ENCODE measurements around the gene SH2D1B. TPM values are rescaled to one million over a fixed set of nuclear protein-coding genes. Genes with fewer than 3 reads are reported as not detected.

SH2D1B gene
- total RNA-seq, 1 experiment from 2014 or later, result 0.04 TPM

DNA sequence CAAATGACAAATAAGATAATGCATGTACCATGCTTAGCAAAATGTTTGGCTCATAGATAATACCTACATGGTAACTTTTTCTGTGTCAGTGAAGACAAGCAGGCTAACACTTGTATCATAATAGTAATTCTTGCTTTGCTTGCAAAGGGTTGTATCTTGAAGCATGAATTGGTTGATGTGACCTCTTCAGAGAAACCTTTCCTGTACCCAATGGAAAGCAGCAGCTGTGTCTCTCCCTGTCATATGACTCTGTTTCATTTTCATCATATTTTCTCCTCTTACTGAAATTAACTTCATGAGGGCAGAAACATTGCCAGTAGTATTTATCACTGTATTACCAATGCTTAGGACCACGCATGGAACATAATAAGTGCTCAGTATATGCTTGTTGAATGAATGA lies 4.4 kb downstream of the SH2D1B start:
- ChIA-PET POLR2A (ENCODE audit: unreplicated experiment) (interaction anchor here (0.6 kb wide), 1 partner anchor 11 kb away, joined by 12 read pairs; no protein-coding TSS in a partner anchor), CTCF (interaction anchor here (1.1 kb wide), 1 partner anchor 370 kb away, joined by 4 read pairs; no protein-coding TSS in a partner anchor)
- no peaks in the 10 kb centered on the region for H4K20me1 ChIP-seq (ENCODE audit: low read length)
- H3K27me3 ChIP-seq (ENCODE audit: low read length), result no peaks in the 10 kb centered on the region
- no peak overlapping the region for H3K9ac ChIP-seq (ENCODE audit: low read length)
- intact Hi-C loops (cut with micrococcal nuclease), result no loop called here
- H3K27ac ChIP-seq (ENCODE audit: low read length), result no peak overlapping the region
- H3K4me1 ChIP-seq (ENCODE audit: insufficient read depth, low read length), result peaks cover 25% of the 10 kb centered on the region
- H3F3A ChIP-seq (ENCODE audit: low read length, unreplicated experiment), result no peaks in the 10 kb centered on the region
- ATAC-seq, result no peak
- DNase-seq, result no peak
- TF ChIP-seq EZH2 (IDR thresholded peaks at IDR 0.05; ENCODE audit: low read length, unreplicated experiment), result no peak
- no peak for TF ChIP-seq EZH2phosphoT487 (IDR thresholded peaks at IDR 0.05; ENCODE audit: borderline replicate concordance, low read length)
- TF ChIP-seq, protein P1, sequence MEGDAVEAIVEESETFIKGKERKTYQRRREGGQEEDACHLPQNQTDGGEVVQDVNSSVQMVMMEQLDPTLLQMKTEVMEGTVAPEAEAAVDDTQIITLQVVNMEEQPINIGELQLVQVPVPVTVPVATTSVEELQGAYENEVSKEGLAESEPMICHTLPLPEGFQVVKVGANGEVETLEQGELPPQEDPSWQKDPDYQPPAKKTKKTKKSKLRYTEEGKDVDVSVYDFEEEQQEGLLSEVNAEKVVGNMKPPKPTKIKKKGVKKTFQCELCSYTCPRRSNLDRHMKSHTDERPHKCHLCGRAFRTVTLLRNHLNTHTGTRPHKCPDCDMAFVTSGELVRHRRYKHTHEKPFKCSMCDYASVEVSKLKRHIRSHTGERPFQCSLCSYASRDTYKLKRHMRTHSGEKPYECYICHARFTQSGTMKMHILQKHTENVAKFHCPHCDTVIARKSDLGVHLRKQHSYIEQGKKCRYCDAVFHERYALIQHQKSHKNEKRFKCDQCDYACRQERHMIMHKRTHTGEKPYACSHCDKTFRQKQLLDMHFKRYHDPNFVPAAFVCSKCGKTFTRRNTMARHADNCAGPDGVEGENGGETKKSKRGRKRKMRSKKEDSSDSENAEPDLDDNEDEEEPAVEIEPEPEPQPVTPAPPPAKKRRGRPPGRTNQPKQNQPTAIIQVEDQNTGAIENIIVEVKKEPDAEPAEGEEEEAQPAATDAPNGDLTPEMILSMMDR (conservative IDR thresholded peaks at IDR 0.05; ENCODE audit: low read depth, low read length), result no peak
- H3K9me3 ChIP-seq (ENCODE audit: low read length), result no peaks in the 10 kb centered on the region
- H3K4me2 ChIP-seq (ENCODE audit: low read length), result no peak overlapping the region
- no peaks in the 10 kb centered on the region for H3K36me3 ChIP-seq (ENCODE audit: low read depth, low read length)
- H3K79me2 ChIP-seq (ENCODE audit: low read length), result no peaks in the 10 kb centered on the region
- no peaks in the 10 kb centered on the region for H3K9me2 ChIP-seq (replicated peaks; ENCODE audit: low read length)
- no peak overlapping the region for H3K4me3 ChIP-seq (ENCODE audit: low read length)
- H2AFZ ChIP-seq (ENCODE audit: low read length), result no peak overlapping the region
- no TSS peak for BruUV-seq (replicated peaks)

DNA sequence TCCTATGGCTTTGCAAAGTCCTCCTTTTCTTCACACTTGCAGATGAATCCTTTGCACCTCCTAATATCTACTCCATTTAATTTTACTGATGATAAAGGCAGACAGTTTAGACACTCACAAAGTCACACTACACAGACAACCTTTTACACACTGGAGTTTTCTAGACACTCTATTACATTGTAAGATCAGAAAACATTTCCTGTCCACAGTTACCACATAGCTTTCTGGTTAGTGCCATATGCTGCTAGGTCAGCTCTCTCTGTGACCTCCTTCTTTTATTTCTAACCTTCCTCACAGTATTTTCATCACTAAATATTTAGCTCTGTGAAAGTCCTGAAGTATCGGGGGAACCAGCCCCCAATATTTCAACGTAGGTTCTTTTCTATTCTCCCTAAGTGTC lies 5.1 kb downstream of the SH2D1B start:
- Histone ChIP-seq H3K4me1 (ENCODE audit: insufficient read depth, low read length) (peaks cover 22% of the 10 kb centered on the region), H3K27me3 (ENCODE audit: low read length) (no peaks in the 10 kb centered on the region), H3K36me3 (ENCODE audit: low read depth, low read length) (no peaks in the 10 kb centered on the region), H3K27ac (ENCODE audit: low read length) (no peak overlapping the region), H3K9ac (ENCODE audit: low read length) (no peak overlapping the region), H3K79me2 (ENCODE audit: low read length) (no peaks in the 10 kb centered on the region), H3K9me3 (ENCODE audit: low read length) (no peaks in the 10 kb centered on the region), H3F3A (ENCODE audit: low read length, unreplicated experiment) (no peaks in the 10 kb centered on the region), H4K20me1 (ENCODE audit: low read length) (no peaks in the 10 kb centered on the region), H3K9me2 (replicated peaks; ENCODE audit: low read length) (no peaks in the 10 kb centered on the region), H3K4me2 (ENCODE audit: low read length) (no peak overlapping the region), H2AFZ (ENCODE audit: low read length) (no peak overlapping the region), H3K4me3 (ENCODE audit: low read length) (no peak overlapping the region)
- TF ChIP-seq EZH2 (IDR thresholded peaks at IDR 0.05; ENCODE audit: low read length, unreplicated experiment), result no peak
- TF ChIP-seq EZH2phosphoT487 (IDR thresholded peaks at IDR 0.05; ENCODE audit: borderline replicate concordance, low read length), result no peak
- TF ChIP-seq, protein P1 (conservative IDR thresholded peaks at IDR 0.05; ENCODE audit: low read depth, low read length), result no peak
- ChIA-PET POLR2A (ENCODE audit: unreplicated experiment) (no interaction called here), CTCF (interaction anchor here (1.1 kb wide), 1 partner anchor 370 kb away, joined by 4 read pairs; no protein-coding TSS in a partner anchor)
- BruUV-seq (replicated peaks), result no TSS peak
- no peak for DNase-seq
- intact Hi-C loops (cut with micrococcal nuclease), result no loop called here
- no peak for ATAC-seq

DNA sequence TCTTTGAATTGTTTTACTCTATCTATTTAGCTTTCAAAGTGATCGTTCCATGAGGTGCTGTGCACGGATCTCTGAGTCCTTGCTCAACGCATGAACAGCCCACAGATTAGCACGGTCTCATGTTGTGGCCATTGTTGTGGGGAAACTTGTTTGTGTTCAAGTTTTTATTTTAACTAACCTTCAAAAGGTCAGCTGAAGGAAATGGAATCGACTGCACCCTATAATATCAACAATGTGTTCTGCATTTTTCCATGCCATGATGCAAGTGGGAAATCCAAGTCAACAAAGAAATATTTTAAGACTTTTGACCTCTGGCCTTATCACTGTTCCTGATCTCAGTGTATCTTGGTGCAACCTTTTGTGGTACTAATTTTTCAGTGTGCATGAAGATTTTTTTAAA lies 6.1 kb downstream of the SH2D1B start:
- Histone ChIP-seq H3K9me3 (ENCODE audit: low read length) (no peaks in the 10 kb centered on the region), H3K27ac (ENCODE audit: low read length) (no peak overlapping the region), H3K79me2 (ENCODE audit: low read length) (no peaks in the 10 kb centered on the region), H4K20me1 (ENCODE audit: low read length) (no peaks in the 10 kb centered on the region), H3K36me3 (ENCODE audit: low read depth, low read length) (no peaks in the 10 kb centered on the region), H3K4me1 (ENCODE audit: insufficient read depth, low read length) (peaks cover 20% of the 10 kb centered on the region), H3K4me3 (ENCODE audit: low read length) (no peak overlapping the region), H3K4me2 (ENCODE audit: low read length) (no peak overlapping the region), H3F3A (ENCODE audit: low read length, unreplicated experiment) (no peaks in the 10 kb centered on the region), H2AFZ (ENCODE audit: low read length) (no peak overlapping the region), H3K27me3 (ENCODE audit: low read length) (no peaks in the 10 kb centered on the region), H3K9ac (ENCODE audit: low read length) (no peak overlapping the region), H3K9me2 (replicated peaks; ENCODE audit: low read length) (no peaks in the 10 kb centered on the region)
- intact Hi-C loops (cut with micrococcal nuclease), result no loop called here
- no TSS peak for BruUV-seq (replicated peaks)
- ATAC-seq (no peak), DNase-seq (no peak)
- ChIA-PET CTCF (no interaction called here), POLR2A (ENCODE audit: unreplicated experiment) (interaction anchor here (0.6 kb wide), 1 partner anchor 13 kb away, joined by 3 read pairs; no protein-coding TSS in a partner anchor)
- TF ChIP-seq, protein P1 (conservative IDR thresholded peaks at IDR 0.05; ENCODE audit: low read depth, low read length), result no peak
- TF ChIP-seq EZH2 (IDR thresholded peaks at IDR 0.05; ENCODE audit: low read length, unreplicated experiment), result no peak
- no peak for TF ChIP-seq EZH2phosphoT487 (IDR thresholded peaks at IDR 0.05; ENCODE audit: borderline replicate concordance, low read length)
